ENCODE measurements around the gene ARL5A.

DNA sequence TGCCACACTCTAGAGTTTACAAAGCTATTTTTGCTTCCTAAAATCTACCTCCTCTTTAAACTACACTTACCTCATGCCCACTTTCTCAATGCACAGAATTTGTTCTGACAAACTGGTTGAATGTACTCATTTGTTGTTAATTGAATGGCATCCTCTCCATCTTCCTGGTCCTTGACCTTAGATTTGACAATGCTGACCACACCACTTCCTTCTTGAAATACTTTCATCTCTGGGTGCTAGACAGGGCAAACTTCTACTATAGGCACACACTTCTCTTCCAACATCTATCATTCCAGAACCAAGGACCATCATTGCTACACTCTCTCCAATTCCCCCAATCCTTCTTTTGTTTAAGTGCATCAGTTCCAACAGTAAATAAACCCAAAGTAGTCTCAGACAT lies 22.3 kb downstream of the ARL5A start:
- TF ChIP-seq, protein P1, sequence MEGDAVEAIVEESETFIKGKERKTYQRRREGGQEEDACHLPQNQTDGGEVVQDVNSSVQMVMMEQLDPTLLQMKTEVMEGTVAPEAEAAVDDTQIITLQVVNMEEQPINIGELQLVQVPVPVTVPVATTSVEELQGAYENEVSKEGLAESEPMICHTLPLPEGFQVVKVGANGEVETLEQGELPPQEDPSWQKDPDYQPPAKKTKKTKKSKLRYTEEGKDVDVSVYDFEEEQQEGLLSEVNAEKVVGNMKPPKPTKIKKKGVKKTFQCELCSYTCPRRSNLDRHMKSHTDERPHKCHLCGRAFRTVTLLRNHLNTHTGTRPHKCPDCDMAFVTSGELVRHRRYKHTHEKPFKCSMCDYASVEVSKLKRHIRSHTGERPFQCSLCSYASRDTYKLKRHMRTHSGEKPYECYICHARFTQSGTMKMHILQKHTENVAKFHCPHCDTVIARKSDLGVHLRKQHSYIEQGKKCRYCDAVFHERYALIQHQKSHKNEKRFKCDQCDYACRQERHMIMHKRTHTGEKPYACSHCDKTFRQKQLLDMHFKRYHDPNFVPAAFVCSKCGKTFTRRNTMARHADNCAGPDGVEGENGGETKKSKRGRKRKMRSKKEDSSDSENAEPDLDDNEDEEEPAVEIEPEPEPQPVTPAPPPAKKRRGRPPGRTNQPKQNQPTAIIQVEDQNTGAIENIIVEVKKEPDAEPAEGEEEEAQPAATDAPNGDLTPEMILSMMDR (IDR thresholded peaks at IDR 0.05), result no peak
- TF ChIP-seq POLR2A (IDR thresholded peaks at IDR 0.05), result no peak
- TF ChIP-seq EP300 (IDR thresholded peaks at IDR 0.05), result no peak
- TF ChIP-seq POLR2AphosphoS5 (IDR thresholded peaks at IDR 0.05), result no peak

All from upper lobe of left lung (tissue), 4 donors.